NOMO-1 treated with dmso at 0.1 percent for 144 hours (cell line): ENCODE measurements around the gene KHNYN.

Source experiments
- DNase-seq: peaks from one replicate; lab custom pipeline; 2025; ENCODE audit not compliant: unreplicated experiment; lab: John Stamatoyannopoulos, UW

The KHNYN gene

DNA sequence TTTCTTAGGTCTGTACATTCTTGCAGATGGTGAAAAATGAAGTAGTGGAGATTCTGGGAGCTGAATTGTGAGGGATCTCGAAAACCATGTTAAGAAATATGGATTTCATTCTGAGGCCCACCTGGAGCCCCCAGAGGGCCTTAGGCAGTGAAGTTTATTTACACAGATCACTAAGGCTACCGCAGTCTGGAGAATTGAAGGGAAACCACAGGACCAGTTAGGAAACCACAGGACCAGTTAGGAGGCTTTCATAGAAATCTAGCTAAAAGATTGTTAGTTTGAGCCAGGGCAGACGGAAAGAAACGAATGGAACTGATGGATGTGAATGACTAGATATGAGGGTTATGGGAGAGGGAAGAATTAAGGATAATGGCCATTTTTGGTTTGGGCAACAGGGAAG lies 7.5 kb upstream of the KHNYN start:
- no peak for DNase-seq

DNA sequence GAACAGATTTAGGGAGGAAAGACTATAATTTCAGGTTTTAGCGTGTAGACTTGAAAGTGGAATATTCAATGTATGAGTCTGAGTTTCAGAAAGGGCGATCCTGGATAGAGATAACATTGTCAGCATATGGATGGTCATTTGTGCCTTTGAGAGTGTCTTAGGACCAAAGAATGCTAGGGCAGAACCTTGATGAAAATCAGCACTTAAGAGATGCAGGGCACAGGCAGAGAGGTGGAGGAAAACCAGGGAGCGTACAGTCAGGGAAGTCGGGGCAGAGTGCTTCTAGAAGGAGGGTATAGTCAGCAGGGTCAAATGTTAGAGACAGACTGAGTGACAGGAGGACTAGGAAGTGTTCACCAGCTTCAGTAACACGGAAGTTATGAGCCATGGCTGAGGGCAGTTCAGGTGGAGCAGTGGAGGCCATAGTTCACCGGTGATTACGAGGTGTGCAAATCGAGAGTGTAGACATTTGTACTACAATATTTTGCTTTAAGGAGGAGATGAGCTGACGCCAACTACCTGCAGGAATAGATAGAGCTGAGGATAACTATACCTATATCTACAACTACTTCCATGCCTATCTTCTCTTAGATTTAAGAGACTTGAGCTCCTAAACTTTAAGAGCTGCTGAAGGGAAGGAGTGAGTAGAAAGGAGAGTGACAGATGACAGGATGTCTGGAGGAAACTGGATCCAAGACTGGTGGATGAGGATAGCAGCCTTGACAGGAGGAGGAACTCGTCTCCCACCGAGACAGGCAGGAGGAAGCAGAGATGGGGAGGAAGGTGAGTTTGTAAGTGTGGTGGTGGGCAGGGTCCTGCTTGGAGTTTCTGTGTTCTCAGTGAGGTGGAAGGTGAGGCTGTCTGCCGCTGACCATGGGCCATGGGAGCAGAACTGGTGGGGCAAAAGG lies 6.8 kb upstream of the KHNYN start:
- DNase-seq: no peak

DNA sequence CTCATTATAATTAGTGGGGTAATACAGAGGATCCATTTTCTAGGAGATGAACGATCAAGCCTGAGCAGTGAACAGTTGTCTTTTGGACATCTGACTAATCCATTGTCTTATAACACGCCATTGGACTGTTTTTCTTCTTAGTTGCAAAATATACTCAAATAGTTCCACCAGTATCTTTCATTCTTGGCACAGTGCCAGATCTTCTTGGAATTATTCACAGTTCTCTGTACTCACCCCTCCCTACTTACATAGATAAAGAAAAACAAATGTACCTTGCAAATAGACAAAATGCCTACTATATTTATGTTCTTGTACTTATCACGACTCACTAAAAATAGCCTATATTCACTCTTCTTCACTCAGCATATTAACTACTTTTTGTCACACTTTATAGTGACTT lies 4.0 kb upstream of the KHNYN start:
- no peak for DNase-seq

DNA sequence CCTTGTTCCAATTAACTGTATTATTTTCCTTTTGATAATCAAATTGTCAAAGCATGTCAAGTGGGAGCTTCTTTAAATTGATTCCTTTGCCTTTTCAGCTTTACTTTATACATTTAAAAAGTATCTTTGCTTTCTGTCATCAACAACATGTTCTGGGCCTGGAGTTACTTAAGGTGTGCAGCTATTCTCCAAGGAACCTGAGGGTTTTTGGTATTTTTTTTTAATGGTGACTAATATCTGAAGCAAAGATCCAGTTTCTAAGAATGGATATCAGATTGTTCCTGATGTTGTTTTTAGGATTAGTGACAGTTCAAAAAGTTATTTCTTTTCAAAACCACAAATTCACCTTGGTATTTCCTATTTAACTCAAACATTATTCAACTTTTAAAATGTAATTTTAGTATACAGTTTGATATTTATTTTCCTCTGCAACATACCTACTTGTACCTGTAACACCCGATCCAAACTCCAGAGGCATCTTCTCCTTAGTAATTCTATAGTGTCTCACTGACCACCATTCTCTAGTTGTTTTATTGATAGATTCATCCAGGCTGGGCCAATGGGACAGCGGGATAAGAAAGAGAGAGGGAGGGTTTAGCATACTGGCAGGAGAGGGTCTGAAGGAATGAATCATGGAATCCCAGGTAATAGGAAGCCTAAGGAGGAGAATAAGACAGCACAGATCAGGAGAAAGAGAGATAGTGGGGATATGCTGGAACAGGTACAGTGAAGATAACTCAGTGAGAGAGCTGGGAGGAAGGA lies 3.4 kb upstream of the KHNYN start:
- DNase-seq: no peak

DNA sequence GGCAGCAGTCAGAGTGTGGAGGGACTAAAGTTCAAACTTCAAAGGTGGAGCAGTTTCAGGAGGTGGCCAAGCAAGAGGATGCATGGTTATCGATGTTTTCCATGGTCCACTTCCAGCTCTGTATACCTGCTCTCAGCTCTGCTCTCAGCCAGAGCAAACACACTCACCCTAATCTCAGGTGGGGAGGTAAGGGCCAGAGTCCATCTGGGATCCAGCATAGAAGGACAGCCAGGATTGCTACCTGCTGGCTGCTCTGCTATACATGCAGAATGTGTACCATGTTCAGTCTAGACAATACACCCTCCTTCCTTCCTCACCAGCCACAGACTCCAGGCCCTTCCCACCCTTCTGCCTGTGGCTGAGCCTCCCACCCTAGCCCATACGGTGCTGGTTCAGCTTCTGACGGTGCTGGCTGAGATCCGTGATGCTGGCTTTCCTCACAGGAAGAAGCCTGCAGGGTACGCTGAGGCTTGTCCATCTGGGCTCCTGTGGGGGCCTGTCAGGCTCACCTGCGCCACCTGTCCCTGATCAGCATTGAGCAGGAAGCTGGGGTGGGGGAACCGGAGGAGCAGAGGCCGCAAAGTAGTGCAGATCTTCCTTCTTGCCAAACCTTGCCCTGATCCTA lies 2.7 kb upstream of the KHNYN start:
- no peak for DNase-seq

DNA sequence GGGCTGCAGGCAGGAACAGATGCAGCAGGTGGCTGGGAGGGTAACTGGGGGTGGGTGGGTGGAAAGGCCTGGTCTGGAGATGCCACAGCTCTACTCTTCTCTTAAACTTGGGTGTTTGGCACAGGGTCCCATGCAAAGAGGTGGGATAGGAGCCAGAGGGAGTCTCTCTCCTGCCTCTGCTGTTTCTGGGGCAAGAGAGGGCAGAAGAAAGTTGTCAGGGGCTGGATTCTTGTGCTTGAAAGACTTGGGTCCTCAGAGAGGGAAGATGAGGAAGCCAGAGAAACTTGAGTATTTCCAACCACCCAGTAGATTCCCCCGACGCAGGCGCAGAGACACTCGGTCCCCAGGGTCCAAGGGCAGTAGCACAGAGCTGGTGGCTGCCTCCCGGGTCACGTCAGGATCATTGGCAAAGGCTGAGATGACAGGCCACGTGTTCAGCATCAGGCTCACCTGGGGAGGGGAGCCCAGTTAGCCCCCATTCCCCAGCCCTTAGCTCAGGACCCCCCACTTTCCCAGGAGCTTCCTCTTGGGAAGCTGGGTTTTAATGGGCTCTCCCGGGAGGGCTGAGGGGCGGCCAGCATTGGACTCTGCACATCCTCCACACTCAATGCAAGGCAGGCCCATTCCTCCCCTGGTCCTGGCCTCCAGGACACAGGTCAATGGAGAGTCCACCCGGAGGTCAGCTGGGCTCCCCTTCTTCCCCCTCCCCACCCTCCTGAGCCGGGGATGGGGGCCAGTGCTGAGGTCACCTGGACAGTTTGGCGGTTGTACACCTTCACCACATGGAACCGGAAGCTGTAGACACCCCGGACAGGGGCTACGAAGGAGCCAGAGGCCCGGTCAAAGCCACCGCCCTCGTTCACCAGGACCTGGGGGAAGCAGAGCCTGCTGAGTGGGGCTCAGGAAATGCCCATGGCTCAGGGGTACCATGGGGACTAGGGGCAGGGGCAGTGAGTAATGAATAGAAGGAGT lies 1.9 kb upstream of the KHNYN start:
- no peak for DNase-seq

DNA sequence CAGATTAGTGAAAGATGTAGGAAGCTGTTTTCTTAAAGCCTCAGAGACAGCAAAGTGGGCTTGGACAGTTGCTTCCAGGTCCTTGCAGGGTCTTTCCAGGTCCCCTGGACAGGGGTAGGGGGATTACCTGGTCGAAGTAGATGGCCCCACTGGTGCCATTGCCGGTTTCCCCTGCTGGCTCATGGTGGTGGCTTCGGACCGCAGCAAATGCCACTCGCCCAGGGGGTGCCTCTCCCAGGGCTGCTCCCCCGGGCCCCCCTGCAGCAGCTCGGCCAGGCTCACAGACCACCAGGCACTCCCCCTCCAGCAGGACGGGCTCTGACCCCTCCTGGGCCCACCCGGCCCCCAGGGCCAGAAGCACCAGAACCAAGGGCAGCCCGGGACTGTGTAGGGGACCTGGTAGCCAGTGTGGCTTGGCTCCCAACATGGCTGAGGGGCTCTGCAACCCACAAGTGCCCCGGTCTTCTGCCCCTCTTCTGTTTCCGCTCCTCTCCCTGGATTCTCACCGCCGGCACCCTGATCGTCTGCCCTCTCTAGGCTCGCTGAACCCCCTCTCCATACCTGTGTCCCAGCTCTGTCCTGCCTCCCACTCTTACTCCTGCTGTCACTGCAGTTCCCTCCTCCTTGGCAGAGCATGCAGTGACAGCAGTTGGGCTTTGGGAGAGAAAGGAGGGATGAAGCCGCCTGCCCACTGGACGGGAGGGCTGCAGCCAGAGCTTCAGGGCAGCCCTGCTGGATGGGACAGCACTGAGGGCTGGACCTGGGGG lies 943 bp upstream of the KHNYN start:
- no peak for DNase-seq

DNA sequence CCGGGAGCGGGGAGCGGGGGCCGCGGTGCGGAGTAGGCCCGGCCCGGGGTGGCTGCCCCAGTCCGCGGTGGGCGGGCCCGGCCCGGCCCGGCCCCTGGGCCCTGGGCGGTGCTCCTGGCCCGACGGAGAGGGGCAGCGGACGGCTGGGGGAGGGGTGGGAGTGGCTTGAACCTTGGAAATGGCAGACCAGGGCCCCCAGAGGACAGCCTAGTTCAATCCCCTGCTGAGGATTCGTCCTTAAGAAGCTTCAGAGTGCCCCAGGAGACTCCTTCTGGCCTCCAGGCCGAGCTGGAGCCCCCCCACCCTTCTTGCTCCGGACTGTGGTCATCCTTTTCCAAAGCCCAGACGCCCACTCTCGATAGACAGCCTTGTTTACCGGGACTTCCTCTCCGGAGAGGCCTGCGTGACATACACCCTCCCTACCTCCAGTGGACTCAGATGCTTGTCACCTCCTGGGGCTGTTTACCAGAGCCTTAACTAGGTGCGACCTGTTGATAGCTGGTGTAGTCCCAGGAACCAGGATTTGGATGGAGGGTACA lies 458 bp downstream of the KHNYN start:
- DNase-seq: peak; percentile 46

DNA sequence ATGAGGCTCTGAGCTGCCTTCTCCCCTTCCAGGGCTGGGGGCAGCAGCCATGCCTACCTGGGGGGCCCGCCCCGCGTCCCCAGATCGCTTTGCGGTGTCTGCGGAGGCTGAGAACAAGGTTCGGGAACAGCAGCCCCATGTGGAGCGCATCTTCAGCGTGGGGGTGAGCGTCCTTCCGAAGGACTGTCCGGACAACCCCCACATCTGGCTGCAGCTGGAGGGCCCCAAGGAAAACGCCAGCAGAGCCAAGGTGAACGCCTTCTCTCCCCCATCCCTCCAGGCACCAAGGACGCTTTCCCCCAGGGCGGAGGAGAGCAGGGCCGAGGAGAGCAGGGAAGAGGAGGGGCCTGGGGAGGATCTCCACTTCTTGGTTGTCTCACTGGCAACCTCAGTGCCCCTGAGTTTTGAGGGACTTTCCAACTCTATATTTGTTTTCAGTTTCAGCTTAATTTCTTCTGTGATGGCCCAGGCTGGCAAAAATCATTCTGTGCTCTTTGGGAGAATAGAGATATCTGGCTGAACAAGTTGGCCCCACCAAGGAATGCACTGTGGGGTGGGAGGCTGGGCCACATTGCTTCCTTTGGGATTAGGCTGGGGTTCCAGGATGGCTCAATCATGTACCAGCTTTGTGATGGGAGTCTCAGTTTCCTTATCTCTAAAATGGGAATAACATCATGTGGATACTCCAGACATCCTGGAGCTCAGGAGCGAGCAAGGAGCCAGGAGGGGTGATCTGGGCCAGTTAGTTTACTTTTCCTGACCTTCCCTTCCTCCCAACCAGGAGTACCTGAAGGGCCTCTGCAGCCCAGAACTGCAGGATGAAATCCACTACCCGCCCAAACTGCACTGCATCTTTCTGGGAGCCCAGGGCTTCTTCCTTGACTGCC lies 1.2 kb downstream of the KHNYN start:
- DNase-seq: peak; percentile 24

DNA sequence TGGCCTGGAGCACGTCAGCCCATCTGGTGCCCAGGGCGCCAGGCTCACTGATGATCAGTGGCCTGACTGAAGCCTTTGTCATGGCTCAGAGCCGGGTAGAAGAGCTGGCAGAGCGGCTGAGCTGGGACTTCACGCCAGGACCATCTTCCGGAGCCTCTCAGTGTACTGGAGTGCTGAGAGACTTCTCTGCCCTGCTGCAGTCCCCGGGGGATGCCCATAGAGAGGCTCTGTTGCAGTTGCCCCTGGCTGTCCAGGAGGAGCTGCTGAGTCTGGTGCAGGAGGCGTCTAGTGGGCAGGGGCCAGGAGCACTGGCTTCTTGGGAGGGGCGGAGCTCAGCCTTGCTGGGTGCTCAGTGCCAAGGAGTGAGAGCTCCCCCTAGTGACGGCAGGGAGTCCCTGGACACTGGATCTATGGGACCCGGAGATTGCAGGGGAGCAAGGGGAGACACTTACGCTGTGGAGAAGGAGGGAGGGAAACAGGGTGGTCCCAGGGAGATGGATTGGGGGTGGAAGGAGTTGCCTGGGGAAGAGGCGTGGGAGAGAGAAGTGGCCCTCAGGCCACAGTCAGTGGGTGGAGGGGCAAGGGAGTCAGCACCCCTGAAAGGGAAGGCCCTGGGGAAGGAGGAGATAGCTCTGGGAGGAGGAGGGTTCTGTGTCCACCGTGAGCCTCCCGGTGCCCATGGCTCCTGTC lies 2.0 kb downstream of the KHNYN start:
- DNase-seq: peak; percentile 86

DNA sequence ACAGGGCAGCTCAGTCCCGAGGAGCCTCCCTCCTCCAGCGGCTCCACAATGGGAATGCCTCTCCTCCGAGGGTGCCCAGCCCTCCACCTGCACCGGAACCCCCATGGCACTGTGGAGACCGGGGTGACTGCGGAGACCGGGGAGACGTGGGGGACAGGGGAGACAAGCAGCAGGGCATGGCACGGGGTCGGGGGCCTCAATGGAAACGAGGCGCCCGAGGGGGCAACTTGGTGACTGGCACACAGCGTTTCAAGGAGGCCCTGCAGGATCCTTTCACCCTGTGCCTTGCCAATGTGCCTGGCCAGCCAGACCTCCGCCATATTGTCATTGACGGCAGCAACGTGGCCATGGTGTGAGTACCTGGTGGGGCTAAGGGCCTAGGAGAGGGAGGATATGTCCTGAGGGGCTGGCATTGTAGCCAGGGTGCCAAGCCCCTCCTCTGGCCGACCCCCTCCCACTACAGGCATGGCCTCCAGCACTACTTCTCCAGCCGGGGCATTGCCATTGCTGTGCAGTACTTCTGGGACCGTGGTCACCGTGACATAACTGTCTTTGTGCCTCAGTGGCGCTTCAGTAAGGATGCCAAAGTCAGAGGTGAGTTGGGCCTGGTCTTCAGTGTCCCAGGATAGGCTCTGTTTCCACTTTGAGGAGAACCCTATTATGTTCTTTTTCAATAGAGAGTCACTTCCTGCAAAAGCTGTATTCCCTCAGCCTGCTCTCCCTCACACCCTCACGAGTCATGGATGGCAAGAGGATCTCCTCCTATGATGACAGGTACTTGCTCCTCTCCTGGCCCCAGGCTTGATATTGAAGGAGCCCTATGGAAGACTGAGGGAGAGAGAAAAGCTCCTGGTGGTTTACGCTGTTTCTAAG lies 2.7 kb downstream of the KHNYN start:
- no peak for DNase-seq

DNA sequence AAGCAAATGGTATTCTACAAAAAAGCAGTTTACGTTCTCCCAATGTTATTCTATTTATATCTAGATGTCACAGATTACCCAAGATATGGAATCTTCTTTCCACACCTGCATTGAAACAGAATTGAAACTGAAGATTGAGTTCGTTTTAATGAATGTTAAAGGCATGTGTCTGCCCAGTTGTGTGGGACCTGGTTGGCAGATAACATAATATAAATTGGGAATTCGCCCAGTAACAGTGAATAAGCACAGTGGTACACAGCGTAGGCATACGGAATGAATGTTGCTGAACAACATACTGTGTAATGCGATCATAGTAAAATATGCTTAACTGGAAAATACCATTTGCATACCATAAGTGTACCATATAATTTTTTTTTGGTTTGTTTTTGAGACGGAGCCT lies 4.3 kb downstream of the KHNYN start:
- DNase-seq: no peak

DNA sequence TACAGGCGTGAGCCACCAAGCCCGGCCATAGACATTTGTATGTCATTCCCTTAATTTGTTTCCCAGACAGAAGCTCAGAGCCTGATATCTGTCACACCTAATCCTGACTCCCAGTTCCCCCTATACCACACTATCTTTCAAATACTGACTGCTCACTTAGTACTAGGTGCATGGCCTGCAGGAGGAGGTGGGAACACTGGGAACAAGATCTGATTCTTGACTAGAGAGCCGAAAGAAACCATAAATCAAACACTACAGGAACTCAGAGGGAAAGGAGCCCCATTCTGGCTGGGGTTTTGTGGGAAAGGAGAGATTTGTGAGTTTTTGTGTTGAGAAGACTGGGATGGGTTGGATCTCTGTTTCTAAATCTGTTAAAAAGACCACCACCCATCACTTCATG lies 4.9 kb downstream of the KHNYN start:
- no peak for DNase-seq

DNA sequence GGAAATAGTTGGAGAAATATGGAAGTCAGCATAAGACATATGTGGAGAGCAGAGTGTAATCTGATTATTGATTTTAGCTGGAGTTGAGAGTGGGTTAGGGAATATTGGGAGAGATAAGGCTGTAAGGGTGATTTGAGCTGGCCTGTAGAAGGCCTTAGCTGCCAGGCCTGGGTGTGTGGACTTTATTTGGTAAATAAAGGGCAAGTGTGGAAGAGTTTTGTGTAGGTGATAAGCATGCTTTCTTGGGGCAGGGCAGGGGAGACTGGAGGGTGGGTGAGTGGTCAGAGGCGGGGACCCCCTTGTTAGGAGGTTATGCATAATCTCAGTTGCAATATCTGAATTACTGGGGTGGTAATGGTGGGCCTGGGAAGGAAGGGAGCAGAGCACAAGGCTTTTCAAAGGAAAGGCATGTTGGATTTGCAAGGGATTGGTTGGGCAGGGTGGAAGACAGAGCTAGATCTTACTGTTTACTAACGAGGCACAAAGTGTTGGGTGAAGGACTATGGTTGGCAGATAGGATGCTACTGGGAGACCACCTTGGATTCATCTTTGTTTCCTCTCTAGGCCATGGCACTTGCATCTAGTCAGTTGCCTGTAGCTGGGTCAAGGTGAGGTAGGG lies 5.5 kb downstream of the KHNYN start:
- no peak for DNase-seq

DNA sequence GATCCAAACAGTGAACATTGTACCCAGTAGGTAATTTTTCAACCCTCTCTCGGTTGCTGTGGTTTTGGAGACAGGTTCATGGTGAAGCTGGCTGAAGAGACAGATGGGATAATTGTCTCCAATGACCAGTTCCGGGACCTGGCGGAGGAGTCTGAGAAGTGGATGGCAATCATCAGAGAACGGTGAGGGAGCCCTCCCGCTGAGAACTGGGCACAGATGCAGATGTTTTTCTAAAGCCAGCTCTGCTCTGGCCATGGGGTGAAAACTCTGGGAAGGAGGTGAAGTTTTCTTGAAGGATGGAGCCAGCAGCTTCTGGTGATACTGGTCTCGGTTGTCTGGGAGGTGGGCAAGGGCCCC lies 6.2 kb downstream of the KHNYN start:
- DNase-seq: no peak

DNA sequence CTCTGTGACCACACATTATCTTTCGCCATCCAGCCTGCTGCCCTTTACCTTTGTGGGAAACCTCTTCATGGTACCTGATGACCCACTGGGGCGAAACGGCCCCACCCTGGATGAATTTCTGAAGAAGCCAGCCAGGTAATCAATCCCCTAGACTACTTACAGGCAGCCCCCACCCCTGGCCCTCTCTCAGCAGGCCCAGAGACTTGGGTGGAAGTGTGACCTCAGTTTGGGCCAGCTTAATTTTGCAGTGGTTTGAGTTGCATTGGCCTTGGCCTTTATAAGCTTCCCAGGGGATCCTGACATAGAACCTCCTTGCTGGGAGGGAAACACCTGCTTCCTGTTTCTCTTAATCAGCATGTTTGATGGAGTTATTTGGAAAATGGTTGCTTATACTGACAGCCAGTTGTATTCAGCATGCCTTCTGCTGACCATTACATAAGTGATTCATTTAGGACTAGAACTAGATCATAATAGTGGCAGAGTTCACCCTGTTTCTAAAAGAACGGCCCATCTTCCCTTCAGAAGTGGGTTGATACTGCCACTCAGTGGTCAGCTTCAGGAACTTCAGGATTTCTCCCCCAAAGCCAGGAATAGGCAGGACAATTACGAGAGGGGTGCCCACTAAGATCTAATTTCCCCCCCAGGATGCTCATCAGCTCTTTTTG lies 6.7 kb downstream of the KHNYN start:
- DNase-seq: no peak
